NCI-H2029 (cell line): ENCODE results near the gene EMC10.

Experiments used
- DNase-seq: peaks from one replicate; lab custom pipeline; 2025; lab: John Stamatoyannopoulos, UW

The EMC10 gene

GRCh38 chr19:50478901-50479715 is 2.8 kb downstream of the EMC10 start:
- DNase-seq, result no peak

GRCh38 chr19:50479761-50480251 is 3.5 kb downstream of the EMC10 start:
- DNase-seq, result no peak

- DNase-seq, result no peak
Measured at GRCh38 chr19:50480281-50481111, 4.2 kb downstream of the EMC10 start.

GRCh38 chr19:50481351-50482149 is 5.2 kb downstream of the EMC10 start:
- no peak for DNase-seq

GRCh38 chr19:50482271-50482855 is 6.1 kb downstream of the EMC10 start:
- DNase-seq, result no peak

- DNase-seq, result no peak
Measured at GRCh38 chr19:50482916-50483315, 6.6 kb downstream of the EMC10 start.

- no peak for DNase-seq
Measured at GRCh38 chr19:50485284-50485955, 9.1 kb downstream of the EMC10 start.

- no peak for DNase-seq
Measured at GRCh38 chr19:50486823-50487515, 10.7 kb downstream of the EMC10 start.

- no peak for DNase-seq
Measured at GRCh38 chr19:50488389-50489194, 12.3 kb downstream of the EMC10 start.

- no peak for DNase-seq
Measured at GRCh38 chr19:50489461-50490011, 13.2 kb downstream of the EMC10 start.

- no peak for DNase-seq
Measured at GRCh38 chr19:50490411-50490811, 14.1 kb downstream of the EMC10 start.

GRCh38 chr19:50490991-50491472 is 14.7 kb downstream of the EMC10 start:
- DNase-seq, result no peak

- no peak for DNase-seq
Measured at GRCh38 chr19:50492303-50493052, 16.2 kb downstream of the EMC10 start.

- no peak for DNase-seq
Measured at GRCh38 chr19:50493171-50493570, 16.9 kb downstream of the EMC10 start.

GRCh38 chr19:50494186-50495019 is 18.1 kb downstream of the EMC10 start:
- DNase-seq, result no peak

GRCh38 chr19:50495020-50495531 is 18.8 kb downstream of the EMC10 start:
- DNase-seq, result no peak
